AML-193 (cell line): ENCODE measurements around the gene PLPP4.
A peak's percentile ranks its signal among the peaks of the same experiment; 100 is the strongest.

ENCODE experiments used
- DNase-seq, 2 experiments: peaks; one replicate each; lab custom pipeline; 2025; lab: John Stamatoyannopoulos, UW

The PLPP4 gene

GRCh38 chr10:120486671-120487205, 29.7 kb downstream of the PLPP4 start:
- DNase-seq: no peak

DNA sequence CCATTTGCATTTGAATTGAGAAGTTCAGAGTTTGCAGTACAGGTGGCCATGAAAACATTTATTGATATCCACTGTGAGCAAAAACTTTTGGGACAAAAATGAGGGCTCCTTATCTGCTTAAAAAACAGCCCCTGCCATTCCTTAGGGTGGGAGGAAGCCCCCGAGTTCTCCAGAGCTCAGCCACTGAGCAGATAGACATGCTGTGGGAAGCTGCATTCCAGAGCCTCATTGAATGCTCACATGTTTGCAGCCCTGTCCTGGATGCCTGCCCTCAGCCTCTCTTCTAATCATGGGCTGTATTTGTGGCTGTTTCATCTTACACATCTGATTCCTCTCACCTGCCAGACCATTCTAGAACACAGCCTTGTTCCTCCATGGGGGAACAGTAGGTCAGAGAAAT, 33.3 kb downstream of the PLPP4 start:
- no peak for DNase-seq

DNA sequence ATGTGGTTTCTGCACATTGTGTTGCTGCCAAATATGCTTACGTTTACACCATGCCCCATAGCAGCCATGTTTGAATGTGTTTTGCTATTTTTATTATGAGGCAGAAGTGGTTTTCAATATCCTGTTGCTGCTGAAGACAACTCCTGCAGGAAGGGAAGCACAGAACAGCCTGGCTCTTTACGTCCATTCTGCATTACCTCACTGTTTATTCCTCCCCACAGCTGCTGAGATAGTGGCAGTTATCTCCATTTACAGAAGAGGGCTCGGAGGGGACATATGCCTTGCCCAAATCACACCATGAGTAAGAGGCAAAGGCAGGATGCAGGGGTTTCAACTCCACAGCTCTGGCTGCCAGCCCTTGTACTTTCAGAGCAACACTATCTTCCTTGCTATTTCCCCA, 35.3 kb downstream of the PLPP4 start:
- DNase-seq: no peak

- no peak for DNase-seq
These were observed 36.6 kb downstream of the PLPP4 start for GRCh38 chr10:120493411-120494312.

- no peak for DNase-seq
These were observed 37.3 kb downstream of the PLPP4 start for GRCh38 chr10:120494313-120494710.

- DNase-seq: no peak
These were observed 38.4 kb downstream of the PLPP4 start for GRCh38 chr10:120495226-120496009.

- DNase-seq: no peak
These were observed 42.9 kb downstream of the PLPP4 start for GRCh38 chr10:120499883-120500282.

- no peak for DNase-seq
These were observed 46.7 kb downstream of the PLPP4 start for GRCh38 chr10:120503689-120504088.

DNA sequence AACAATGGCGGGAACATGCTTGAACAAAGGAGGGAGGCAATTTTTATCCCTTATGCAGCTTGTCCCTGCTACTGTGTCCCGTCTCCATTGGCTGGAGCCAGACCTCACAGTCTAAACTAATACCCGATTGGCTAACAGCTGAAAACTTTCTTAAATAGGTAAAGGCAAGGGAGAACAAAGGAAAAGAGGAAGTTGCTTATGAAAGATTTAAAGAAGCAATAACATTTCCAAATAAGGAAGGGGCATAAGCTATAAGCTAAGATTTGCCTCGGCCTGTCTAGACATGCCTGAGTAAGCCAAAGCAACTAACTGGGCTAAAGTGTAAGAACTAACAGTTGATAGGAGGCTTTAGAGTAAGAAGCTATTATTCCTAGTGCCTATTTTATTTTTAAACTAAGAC, 47.2 kb downstream of the PLPP4 start:
- DNase-seq: peak; percentile 0 to 5

GRCh38 chr10:120505056-120505455, 48.0 kb downstream of the PLPP4 start:
- DNase-seq: no peak

DNA sequence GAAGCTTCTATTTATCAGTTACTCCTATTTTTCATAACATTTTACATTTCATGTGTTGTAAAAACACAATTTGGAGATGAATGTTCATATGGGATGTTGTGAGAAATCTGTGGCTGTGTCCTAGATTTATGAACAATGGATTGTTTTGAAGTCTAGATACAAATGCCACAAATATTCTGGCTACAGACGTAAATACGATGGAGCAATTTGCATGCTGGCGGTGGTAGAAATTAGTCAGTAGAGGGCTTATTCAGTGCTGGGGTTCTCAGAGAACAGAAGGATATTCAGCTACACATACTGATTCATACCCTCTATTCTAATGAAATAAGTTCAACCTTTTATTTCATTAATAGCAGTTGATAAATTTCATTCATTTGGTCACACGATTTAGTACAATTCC, 48.8 kb downstream of the PLPP4 start:
- DNase-seq: no peak

- DNase-seq: no peak
These were observed 49.6 kb downstream of the PLPP4 start for GRCh38 chr10:120506674-120507073.

DNA sequence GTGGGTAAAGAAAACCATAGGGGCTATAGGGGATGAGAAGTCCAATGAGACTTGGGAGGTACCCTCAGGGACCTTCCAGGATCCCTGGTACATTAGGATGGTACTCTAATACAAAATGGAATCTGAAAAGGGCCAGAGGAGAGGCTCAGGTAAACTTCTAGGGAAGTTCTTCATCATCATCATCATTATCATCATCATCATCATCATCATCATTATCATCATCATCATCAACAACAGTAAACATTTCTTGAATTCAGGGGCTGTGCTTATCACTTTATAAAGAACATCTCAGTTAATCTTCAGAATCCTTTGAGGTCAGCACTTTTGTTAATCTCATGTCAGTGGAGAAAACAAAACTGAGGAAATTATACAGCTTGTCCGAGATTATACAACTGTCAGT, 50.1 kb downstream of the PLPP4 start:
- no peak for DNase-seq

- no peak for DNase-seq
These were observed 50.6 kb downstream of the PLPP4 start for GRCh38 chr10:120507651-120508050.

DNA sequence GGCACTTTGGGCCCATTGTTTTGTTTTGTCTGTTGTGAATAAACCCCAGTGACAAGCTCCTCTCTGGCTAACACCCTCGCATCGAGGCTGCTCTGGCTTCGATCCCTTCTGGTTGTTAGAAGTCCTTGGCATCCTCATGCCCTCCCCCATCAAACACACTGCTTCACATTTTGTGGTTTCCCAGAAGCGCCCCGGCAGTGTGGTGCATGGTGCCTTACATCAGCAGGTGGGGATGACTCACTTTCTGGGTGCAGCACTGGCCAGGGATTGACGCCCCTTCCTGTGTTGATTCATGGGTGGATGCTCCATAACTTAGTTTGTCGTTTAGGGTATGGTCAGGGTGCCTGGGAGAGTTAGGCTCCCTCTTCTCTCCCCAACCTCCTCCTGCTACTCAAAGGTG, 51.4 kb downstream of the PLPP4 start:
- DNase-seq: no peak

DNA sequence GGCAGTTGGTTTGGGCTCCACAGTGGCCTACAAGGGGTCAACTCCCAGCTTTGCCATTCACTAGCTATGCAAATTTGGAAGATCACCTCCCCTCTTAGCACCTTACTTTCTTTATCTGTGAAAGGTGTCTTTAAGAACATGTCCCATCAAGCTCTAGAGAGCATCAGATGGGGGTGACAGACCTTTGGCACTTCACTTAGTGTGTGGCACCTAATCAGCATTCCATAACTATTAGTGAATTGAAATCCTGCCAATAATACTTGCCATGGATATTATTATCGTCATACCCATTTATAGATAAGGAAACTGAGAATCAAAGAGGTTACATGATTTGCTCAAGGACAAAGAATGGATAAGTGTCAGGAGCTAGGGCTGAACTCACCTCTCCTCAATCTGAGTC, 51.9 kb downstream of the PLPP4 start:
- DNase-seq: no peak

- no peak for DNase-seq
These were observed 54.1 kb downstream of the PLPP4 start for GRCh38 chr10:120511165-120511564.

- no peak for DNase-seq
These were observed 56.3 kb downstream of the PLPP4 start for GRCh38 chr10:120513307-120513796.

GRCh38 chr10:120514035-120514620, 57.1 kb downstream of the PLPP4 start:
- peak in 1 of 2 experiments; percentile 3 for DNase-seq

- DNase-seq: no peak
These were observed 57.9 kb downstream of the PLPP4 start for GRCh38 chr10:120514959-120515358.

DNA sequence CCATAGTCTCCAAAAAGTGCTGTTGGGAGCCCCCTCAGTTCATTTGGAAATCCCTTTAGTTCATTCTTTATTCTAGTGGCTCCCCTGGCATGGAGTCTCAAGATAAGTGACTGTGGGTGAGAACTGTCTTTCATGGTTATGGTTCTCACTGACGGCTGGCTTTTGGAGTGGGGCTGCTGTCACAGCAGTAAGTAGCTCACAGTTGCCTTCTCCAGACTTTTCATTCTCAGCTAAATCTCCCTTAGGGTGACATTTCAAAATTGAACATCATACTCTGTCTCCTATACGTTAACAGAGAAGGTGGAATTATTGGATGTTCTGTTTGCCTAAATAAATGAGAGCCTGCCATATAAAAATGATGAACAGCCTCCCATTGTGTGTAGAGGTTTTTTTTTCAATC, 58.7 kb downstream of the PLPP4 start:
- DNase-seq: no peak

DNA sequence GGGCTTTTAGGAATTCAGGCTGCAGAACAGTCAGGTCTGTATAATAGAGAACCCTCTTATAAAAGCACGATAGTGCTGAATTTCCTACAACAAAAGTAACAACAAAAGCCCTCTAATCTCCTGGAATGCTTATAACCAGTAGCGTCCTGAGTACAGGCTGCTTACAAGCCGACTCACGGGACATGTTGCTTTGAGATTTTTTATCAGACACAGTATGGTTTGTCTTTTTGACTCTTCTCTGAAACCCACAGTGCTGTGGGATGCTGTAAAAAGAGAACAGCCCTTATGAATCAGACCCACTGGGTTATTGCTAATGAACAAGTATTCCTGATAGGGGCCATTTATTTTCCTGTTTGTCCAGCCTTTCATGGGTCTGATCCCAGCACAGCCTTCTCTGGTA, 59.4 kb downstream of the PLPP4 start:
- no peak for DNase-seq
